Esophagus muscularis mucosa (tissue), 4 donors: ENCODE results near the gene PPP1R16B. TPM values are rescaled to one million over a fixed set of nuclear protein-coding genes. Genes with fewer than 3 reads are reported as not detected.
A peak's percentile ranks its signal among the peaks of the same experiment; 100 is the strongest.

Experiments
- DNase-seq: peaks from one replicate; pipeline ENCODE4 v3.0.0-alpha.2; 2017; ENCODE audit errors: extremely low spot score
- H3K27ac ChIP-seq, 4 donors: fragments of 200-600 bp; sonication (generic); replicated peaks in 1 of 4; 1 replicate in 3 of 4; 2 replicates in 1 of 4; pipeline ENCODE4 v1.5.1; 2016 to 2019; ENCODE audit warnings: mild to moderate bottlenecking in 1 of 4
- H3K27me3 ChIP-seq, 4 donors: fragments of 200-600 bp; sonication (generic); one replicate each; pipeline versions ENCODE4 v1.5.1 to v1.6.0; 2016 to 2019
- H3K36me3 ChIP-seq, 4 donors: fragments of 200-600 bp; sonication (generic); one replicate each; pipeline ENCODE4 v1.5.1; 2016 to 2019
- H3K4me1 ChIP-seq, 4 donors: fragments of 200-600 bp; sonication (generic); one replicate each; pipeline ENCODE4 v1.5.1; 2016 to 2019
- H3K4me3 ChIP-seq, 4 donors: fragments of 200-600 bp; sonication (generic); 1 replicate in 2 of 4; 2 replicates in 2 of 4; pipeline ENCODE4 v1.5.1; 2016 to 2019; ENCODE audit warnings: mild to moderate bottlenecking in 4 of 4, moderate library complexity in 1 of 4
- H3K9me3 ChIP-seq, 4 donors: fragments of 200-600 bp; sonication (generic); 1 replicate in 3 of 4; 2 replicates in 1 of 4; pipeline ENCODE4 v1.5.1; 2016 to 2019
- EP300 ChIP-seq: sonication (generic); formaldehyde crosslinking; IDR thresholded peaks from one replicate; pipeline ENCODE4 v1.6.1; 2017; ENCODE audit warnings: antibody characterized with exemption
- POLR2A ChIP-seq: fragments of 450-650 bp; IDR thresholded peaks from one replicate; pipeline ENCODE4 v1.6.1; 2017; ENCODE audit warnings: antibody characterized with exemption, moderate library complexity, mild to moderate bottlenecking, low read depth
- POLR2AphosphoS5 ChIP-seq, 2 donors: sonication (generic); formaldehyde crosslinking; IDR thresholded peaks; one replicate each; pipeline ENCODE4 v1.6.1; 2017; ENCODE audit warnings: antibody characterized with exemption in 2 of 2
- WGBS: methylation state at CpG from one replicate; pipeline ENCODE4 v1.1.5; 2018; 5-methylcytosine and 5-hydroxymethylcytosine counted together
- intact Hi-C: fragments of 100-400 bp; cut with DNase I; formaldehyde crosslinking; loops from one replicate; pipeline ENCODE4 v1.15.1; 2023
- small RNA-seq, 3 donors: library from RNA; depleted of rRNA; stranded (forward); fragments of <200 nt; gene quantifications; one replicate each; pipeline ENCODE3, GENCODE V24; 2016
- total RNA-seq, 4 donors: library from RNA; depleted of rRNA; stranded (reverse); fragments of >200 nt; gene quantifications; one replicate each; pipeline versions ENCODE4 v1.1.0 to v1.2.1, GENCODE V29; 2016
- TF ChIP-seq, protein P1 (sequence below), 3 experiments: fragments of 200-600 bp in 2 of 3; fragments of 450-650 bp in 1 of 3; sonication (generic) in 2 of 3; IDR thresholded peaks; one replicate each; pipeline ENCODE4 v1.5.1; 2017 to 2019; ENCODE audit warnings: antibody characterized with exemption in 3 of 3, mild to moderate bottlenecking in 2 of 3, moderate library complexity in 1 of 3

PPP1R16B gene
- total RNA-seq, 4 donors from 2014 or later: 3.7 to 12.1 (median 6.8) TPM

GRCh38 chr20:38969708-38970107 lies 164.2 kb downstream of the PPP1R16B start:
- Histone ChIP-seq H3K9me3 (no peaks in the 10 kb centered on the region), H3K27ac (peak overlapping the region; percentile 79 to 98 (median 85)), H3K36me3 (peaks cover 0 to 41% (median 21%) of the 10 kb centered on the region in 4 donors), H3K4me1 (peaks cover 7 to 60% (median 57%) of the 10 kb centered on the region in 4 donors), H3K4me3 (no peak overlapping the region), H3K27me3 (no peaks in the 10 kb centered on the region)
- WGBS: 81% methylated on average over 4 of the region's 4 CpGs
- DNase-seq: no peak
- TF ChIP-seq EP300 (no peak), POLR2AphosphoS5 (IDR thresholded peaks at IDR 0.05) (no peak), POLR2A (no peak)
- TF ChIP-seq, protein P1, sequence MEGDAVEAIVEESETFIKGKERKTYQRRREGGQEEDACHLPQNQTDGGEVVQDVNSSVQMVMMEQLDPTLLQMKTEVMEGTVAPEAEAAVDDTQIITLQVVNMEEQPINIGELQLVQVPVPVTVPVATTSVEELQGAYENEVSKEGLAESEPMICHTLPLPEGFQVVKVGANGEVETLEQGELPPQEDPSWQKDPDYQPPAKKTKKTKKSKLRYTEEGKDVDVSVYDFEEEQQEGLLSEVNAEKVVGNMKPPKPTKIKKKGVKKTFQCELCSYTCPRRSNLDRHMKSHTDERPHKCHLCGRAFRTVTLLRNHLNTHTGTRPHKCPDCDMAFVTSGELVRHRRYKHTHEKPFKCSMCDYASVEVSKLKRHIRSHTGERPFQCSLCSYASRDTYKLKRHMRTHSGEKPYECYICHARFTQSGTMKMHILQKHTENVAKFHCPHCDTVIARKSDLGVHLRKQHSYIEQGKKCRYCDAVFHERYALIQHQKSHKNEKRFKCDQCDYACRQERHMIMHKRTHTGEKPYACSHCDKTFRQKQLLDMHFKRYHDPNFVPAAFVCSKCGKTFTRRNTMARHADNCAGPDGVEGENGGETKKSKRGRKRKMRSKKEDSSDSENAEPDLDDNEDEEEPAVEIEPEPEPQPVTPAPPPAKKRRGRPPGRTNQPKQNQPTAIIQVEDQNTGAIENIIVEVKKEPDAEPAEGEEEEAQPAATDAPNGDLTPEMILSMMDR (IDR thresholded peaks at IDR 0.05): no peak
- intact Hi-C loops: no loop called here

- WGBS: 65% methylated on average over 1 of the region's 1 CpG
- H3K36me3 ChIP-seq: peaks cover 0 to 41% (median 18%) of the 10 kb centered on the region in 4 donors
- intact Hi-C loops: no loop called here
- no peaks in the 10 kb centered on the region for H3K27me3 ChIP-seq
- no peak overlapping the region for H3K4me3 ChIP-seq
- DNase-seq: no peak
- H3K27ac ChIP-seq: peak overlapping the region; percentile 79 to 98 (median 85)
- H3K4me1 ChIP-seq: peaks cover 7 to 63% (median 58%) of the 10 kb centered on the region in 4 donors
- TF ChIP-seq POLR2AphosphoS5 (IDR thresholded peaks at IDR 0.05): peak; percentile 7 to 86
- TF ChIP-seq, protein P1 (IDR thresholded peaks at IDR 0.05): no peak
- H3K9me3 ChIP-seq: no peaks in the 10 kb centered on the region
These were observed 164.8 kb downstream of the PPP1R16B start for GRCh38 chr20:38970302-38970701.

Small RNA genes lying within 50 kb of the gene (small RNA-seq; reads per million reads assigned to genes)
- gene AL023803.1: 0 reads per million in 3 donors

Other genes starting within 250 kb of the PPP1R16B start
- gene ADIG, start 224.5 kb upstream of the PPP1R16B start, total RNA-seq: not detected
- under 1 TPM in 1 of 4 donors, not detected in 3; 0.42 TPM for gene ARHGAP40, start 203.9 kb upstream of the PPP1R16B start, total RNA-seq
- not detected for gene SLC32A1, start 81.2 kb upstream of the PPP1R16B start, total RNA-seq
- gene ACTR5, start 57.2 kb upstream of the PPP1R16B start, total RNA-seq: 1 to 10 TPM; 5.8 to 9.8 (median 8.6) TPM
- 100 to 1,000 TPM in 3 of 4 donors, 10 to 100 TPM in 1; 93.9 to 311 (median 211) TPM for gene FAM83D, start 120.7 kb downstream of the PPP1R16B start, total RNA-seq
- gene DHX35, start 156.6 kb downstream of the PPP1R16B start, total RNA-seq: 10 to 100 TPM; 19.7 to 31.7 (median 24.5) TPM